LNCAP (cell line): ENCODE measurements around the gene GPC3.

Experiments
- TF ChIP-seq, protein P1 (sequence below): fragments of 450-650 bp; IDR thresholded peaks from 2 replicates; pipeline ENCODE4 v1.5.1; 2017; ENCODE audit warnings: mild to moderate bottlenecking

Gene GPC3

GRCh38 chrX:133604801-133605200 lies 380.6 kb downstream of the GPC3 start:
- TF ChIP-seq, protein P1, sequence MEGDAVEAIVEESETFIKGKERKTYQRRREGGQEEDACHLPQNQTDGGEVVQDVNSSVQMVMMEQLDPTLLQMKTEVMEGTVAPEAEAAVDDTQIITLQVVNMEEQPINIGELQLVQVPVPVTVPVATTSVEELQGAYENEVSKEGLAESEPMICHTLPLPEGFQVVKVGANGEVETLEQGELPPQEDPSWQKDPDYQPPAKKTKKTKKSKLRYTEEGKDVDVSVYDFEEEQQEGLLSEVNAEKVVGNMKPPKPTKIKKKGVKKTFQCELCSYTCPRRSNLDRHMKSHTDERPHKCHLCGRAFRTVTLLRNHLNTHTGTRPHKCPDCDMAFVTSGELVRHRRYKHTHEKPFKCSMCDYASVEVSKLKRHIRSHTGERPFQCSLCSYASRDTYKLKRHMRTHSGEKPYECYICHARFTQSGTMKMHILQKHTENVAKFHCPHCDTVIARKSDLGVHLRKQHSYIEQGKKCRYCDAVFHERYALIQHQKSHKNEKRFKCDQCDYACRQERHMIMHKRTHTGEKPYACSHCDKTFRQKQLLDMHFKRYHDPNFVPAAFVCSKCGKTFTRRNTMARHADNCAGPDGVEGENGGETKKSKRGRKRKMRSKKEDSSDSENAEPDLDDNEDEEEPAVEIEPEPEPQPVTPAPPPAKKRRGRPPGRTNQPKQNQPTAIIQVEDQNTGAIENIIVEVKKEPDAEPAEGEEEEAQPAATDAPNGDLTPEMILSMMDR = no peak

DNA sequence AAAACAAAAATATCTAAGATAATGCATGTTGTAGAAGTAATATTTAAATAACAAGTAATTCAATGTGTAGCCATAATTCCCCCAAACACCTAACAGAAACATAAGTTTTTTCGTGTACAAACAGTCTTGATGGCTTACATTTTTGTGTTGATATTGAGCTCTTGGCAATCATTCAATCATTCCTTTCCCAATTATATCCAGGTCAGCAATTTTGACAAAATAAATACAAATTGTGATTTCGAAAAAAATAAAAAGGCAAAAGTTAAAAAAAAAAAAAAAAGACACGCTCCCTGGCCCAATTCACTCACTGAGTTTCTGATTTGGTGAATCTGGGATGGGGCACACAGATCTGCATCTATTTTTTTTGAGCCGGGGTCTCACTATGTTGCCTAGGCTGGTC lies 382.5 kb downstream of the GPC3 start:
- TF ChIP-seq, protein P1 = no peak

DNA sequence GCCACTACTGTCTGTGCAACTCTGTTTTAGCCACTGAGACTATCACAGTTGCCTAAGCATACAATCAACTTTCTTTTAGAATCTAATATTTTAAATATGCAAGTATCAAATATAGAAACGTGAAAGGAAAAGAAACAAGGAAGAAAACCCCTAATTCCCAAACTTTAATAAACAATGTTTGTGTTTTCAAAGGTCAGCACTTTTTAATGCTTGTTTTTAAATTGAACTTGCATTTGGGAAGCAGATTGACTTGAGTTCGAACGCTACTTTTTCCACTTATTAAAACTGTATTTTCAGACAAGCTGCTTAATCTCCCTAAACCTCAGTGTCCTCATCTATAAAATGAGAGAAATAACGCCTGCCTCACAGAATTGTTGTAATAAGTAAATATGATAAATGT lies 384.3 kb downstream of the GPC3 start:
- TF ChIP-seq, protein P1 = no peak

DNA sequence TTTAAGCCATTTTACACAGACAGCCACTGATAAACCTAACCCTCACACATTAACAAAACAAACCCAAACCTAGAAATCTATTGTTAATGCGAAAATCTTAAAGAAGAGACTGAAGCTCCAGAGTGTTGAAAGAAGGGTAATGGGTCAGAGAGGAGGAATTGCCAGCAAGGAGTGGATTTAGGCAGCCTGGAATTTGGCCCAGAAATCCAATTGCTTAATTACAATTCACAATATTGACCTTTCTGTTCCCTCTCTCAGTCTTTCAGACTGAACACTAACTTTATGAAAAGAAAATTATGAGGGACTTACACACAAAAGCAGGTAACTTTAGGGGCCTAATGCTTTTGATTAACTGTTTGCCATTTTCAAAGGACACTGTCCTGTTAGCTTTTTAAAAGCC lies 384.9 kb downstream of the GPC3 start:
- TF ChIP-seq, protein P1 = no peak

- TF ChIP-seq, protein P1 = no peak
These were observed 386.6 kb downstream of the GPC3 start for GRCh38 chrX:133598601-133599335.

DNA sequence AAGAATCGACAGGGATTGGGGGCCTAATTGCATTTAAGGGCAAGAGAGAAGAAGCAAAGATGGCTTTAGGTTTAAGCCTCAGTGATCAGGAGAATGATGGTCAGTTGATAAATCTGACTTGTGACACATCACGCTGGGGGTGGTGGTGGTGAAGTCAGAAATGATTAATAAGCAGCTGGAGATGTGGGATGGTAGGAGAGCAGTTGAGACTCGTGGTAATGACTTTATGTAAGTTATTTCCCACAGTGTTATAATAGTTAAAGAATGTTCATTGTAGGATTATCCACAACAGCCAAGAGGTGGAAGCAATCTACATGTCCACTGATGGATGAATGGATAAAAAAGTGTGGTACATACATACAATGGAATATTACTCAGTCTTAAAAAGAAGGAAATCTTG lies 391.2 kb downstream of the GPC3 start:
- TF ChIP-seq, protein P1 = no peak

GRCh38 chrX:133593531-133593930 lies 391.9 kb downstream of the GPC3 start:
- TF ChIP-seq, protein P1 = no peak
